Stomach (tissue), 9 donors: ENCODE measurements around the gene SPEF1. TPM values are rescaled to one million over a fixed set of nuclear protein-coding genes. Genes with fewer than 3 reads are reported as not detected.
A peak's percentile ranks its signal among the peaks of the same experiment; 100 is the strongest.

Experiments
- DNase-seq, 2 donors: peaks; one replicate each; pipeline versions ENCODE4 v3.0.0 to v3.0.0-alpha.2; 2013 to 2019
- H3K27ac ChIP-seq, 5 donors: fragments of 200-600 bp in 4 of 5; sonication (generic) in 4 of 5; one replicate each; pipeline ENCODE4 v1.5.1; 2013 to 2019; ENCODE audit warnings: mild to moderate bottlenecking in 1 of 5, moderate library complexity in 1 of 5
- H3K27me3 ChIP-seq, 3 donors: fragments of 200-600 bp; sonication (generic); one replicate each; pipeline ENCODE4 v1.5.1; 2017 to 2019; ENCODE audit warnings: mixed run types in 1 of 3
- H3K36me3 ChIP-seq, 4 donors: fragments of 200-600 bp; sonication (generic); 1 replicate in 3 of 4; 2 replicates in 1 of 4; pipeline ENCODE4 v1.5.1; 2016 to 2019
- H3K4me1 ChIP-seq, 4 donors: fragments of 200-600 bp; sonication (generic); one replicate each; pipeline ENCODE4 v1.5.1; 2016 to 2019
- H3K4me3 ChIP-seq, 4 donors: fragments of 200-600 bp; sonication (generic) in 3 of 4; one replicate each; pipeline ENCODE4 v1.5.1; 2016 to 2019; ENCODE audit warnings: mild to moderate bottlenecking in 1 of 4
- H3K9me3 ChIP-seq, 4 donors: fragments of 200-600 bp; sonication (generic); one replicate each; pipeline ENCODE4 v1.5.1; 2016 to 2019
- EP300 ChIP-seq: sonication (generic); formaldehyde crosslinking; IDR thresholded peaks from one replicate; pipeline ENCODE4 v1.6.1; 2017; ENCODE audit warnings: antibody characterized with exemption
- POLR2A ChIP-seq, 4 donors: fragments of 450-650 bp; IDR thresholded peaks; one replicate each; pipeline ENCODE4 v1.6.1; 2016; ENCODE audit warnings: antibody characterized with exemption in 4 of 4, control low read depth in 2 of 4, mild to moderate bottlenecking in 1 of 4, moderate library complexity in 1 of 4
- POLR2AphosphoS5 ChIP-seq, 3 donors: sonication (generic); formaldehyde crosslinking; IDR thresholded peaks; one replicate each; pipeline ENCODE4 v1.6.1; 2016; ENCODE audit warnings: antibody characterized with exemption in 3 of 3
- WGBS, 5 donors: extraction: QIAGEN DNeasy Blood & Tissue Kit in 3 of 5; methylation state at CpG; one replicate each; pipeline versions ENCODE4 v1.1.5 to v1.1.7; 2013 to 2018; 5-methylcytosine and 5-hydroxymethylcytosine counted together
- intact Hi-C: fragments of 100-400 bp; cut with DNase I; formaldehyde crosslinking; loops from one replicate; pipeline ENCODE4 v1.15.1; 2023; ENCODE audit warnings: low total_unique reads
- polyA plus RNA-seq, 3 donors: library from polyadenylated mRNA; stranded (reverse); fragments of 200-250 nt; gene quantifications; one replicate each; pipeline ENCODE4 v1.2.3, GENCODE V29; 2013
- total RNA-seq, 5 donors: library from RNA; depleted of rRNA; stranded (reverse); fragments of >200 nt; gene quantifications; one replicate each; pipeline versions ENCODE4 v1.1.0 to v1.2.3, GENCODE V29; 2014 to 2016
- TF ChIP-seq, protein P1 (sequence below), 7 experiments: fragments of 450-650 bp in 4 of 7; fragments of 200-600 bp in 3 of 7; sonication (generic) in 3 of 7; IDR thresholded peaks; one replicate each; pipeline ENCODE4 v1.5.1; 2016 to 2019; ENCODE audit warnings: antibody characterized with exemption in 7 of 7, control low read depth in 2 of 7, mild to moderate bottlenecking in 1 of 7
- donor health status: healthy with polysubstance abuse.
- donor health status: Bipolar disorder and iron deficiency.
- donor health status: healthy.

Gene SPEF1
- total and polyA plus RNA-seq, 8 donors = 0.18 to 0.19 TPM; not detected in 6

DNA sequence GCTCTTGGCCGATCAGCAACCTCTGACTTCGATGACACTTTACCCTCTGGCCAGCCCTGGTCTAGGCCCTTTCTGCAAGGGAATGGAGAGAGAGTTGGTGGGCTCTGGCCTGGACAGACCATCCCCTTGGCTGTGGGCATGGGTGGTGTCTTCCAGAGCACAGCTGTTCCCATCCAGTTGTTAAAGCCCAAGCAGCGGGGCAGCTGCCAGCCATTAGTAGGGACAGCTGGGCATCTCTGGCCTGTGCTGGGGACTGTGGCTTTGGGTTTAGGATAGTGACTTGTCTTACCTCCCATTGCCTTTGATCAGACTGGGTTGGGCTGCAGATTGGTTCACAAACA lies 17.6 kb upstream of the SPEF1 start:
- Histone ChIP-seq H3K4me3 (peak overlapping the region in 2 of 4 donors; percentile 65 to 89), H3K4me1 (peaks cover 36 to 76% (median 57%) of the 10 kb centered on the region in 4 donors), H3K9me3 (no peaks in the 10 kb centered on the region), H3K36me3 (peaks cover 36 to 54% (median 49%) of the 10 kb centered on the region in 4 donors), H3K27ac (peak overlapping the region in 4 of 5 donors; percentile 95 to 99 (median 96)), H3K27me3 (no peaks in the 10 kb centered on the region)
- 89 to 95% (median 93%) methylated on average over 2 to 3 of the region's 3 CpGs for WGBS, 5 donors
- TF ChIP-seq POLR2A (IDR thresholded peaks at IDR 0.05) = no peak
- no peak for TF ChIP-seq EP300
- TF ChIP-seq POLR2AphosphoS5 (IDR thresholded peaks at IDR 0.05) = no peak
- TF ChIP-seq, protein P1, sequence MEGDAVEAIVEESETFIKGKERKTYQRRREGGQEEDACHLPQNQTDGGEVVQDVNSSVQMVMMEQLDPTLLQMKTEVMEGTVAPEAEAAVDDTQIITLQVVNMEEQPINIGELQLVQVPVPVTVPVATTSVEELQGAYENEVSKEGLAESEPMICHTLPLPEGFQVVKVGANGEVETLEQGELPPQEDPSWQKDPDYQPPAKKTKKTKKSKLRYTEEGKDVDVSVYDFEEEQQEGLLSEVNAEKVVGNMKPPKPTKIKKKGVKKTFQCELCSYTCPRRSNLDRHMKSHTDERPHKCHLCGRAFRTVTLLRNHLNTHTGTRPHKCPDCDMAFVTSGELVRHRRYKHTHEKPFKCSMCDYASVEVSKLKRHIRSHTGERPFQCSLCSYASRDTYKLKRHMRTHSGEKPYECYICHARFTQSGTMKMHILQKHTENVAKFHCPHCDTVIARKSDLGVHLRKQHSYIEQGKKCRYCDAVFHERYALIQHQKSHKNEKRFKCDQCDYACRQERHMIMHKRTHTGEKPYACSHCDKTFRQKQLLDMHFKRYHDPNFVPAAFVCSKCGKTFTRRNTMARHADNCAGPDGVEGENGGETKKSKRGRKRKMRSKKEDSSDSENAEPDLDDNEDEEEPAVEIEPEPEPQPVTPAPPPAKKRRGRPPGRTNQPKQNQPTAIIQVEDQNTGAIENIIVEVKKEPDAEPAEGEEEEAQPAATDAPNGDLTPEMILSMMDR (IDR thresholded peaks at IDR 0.05) = no peak
- no peak for DNase-seq
- intact Hi-C loops = no loop called here

DNA sequence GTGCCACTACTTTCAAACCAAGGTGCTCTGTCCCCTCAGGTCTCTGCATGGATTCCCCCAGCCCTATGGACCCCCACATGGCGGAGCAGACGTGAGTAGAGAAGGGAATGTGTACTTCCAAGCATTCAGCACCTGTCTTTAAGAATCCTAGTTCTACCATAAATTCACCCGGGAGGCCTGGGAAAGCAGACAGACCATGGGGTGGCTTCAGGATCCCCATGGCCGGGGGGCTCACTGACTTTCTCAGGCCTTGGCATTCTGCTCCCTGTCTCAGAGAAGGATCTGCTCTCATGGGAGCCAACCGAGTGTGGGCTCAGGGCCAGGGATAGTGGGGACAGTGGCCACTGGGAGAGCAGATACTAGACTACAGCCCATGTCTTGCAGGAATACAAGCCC lies 17.1 kb upstream of the SPEF1 start:
- no peaks in the 10 kb centered on the region for H3K9me3 ChIP-seq
- 76 to 81% (median 77%) methylated on average over 5 of the region's 5 CpGs for WGBS, 5 donors
- H3K27ac ChIP-seq = peak overlapping the region in 4 of 5 donors; percentile 95 to 99 (median 96)
- TF ChIP-seq EP300 (no peak), POLR2A (IDR thresholded peaks at IDR 0.05) (no peak), POLR2AphosphoS5 (IDR thresholded peaks at IDR 0.05) (no peak)
- TF ChIP-seq, protein P1 (IDR thresholded peaks at IDR 0.05) = no peak
- peak in 1 of 2 donors; percentile 21 for DNase-seq
- no peaks in the 10 kb centered on the region for H3K27me3 ChIP-seq
- H3K36me3 ChIP-seq = peaks cover 31 to 49% (median 44%) of the 10 kb centered on the region in 4 donors
- intact Hi-C loops = no loop called here
- H3K4me3 ChIP-seq = peak overlapping the region in 2 of 4 donors; percentile 65 to 89
- peaks cover 36 to 76% (median 57%) of the 10 kb centered on the region in 4 donors for H3K4me1 ChIP-seq

DNA sequence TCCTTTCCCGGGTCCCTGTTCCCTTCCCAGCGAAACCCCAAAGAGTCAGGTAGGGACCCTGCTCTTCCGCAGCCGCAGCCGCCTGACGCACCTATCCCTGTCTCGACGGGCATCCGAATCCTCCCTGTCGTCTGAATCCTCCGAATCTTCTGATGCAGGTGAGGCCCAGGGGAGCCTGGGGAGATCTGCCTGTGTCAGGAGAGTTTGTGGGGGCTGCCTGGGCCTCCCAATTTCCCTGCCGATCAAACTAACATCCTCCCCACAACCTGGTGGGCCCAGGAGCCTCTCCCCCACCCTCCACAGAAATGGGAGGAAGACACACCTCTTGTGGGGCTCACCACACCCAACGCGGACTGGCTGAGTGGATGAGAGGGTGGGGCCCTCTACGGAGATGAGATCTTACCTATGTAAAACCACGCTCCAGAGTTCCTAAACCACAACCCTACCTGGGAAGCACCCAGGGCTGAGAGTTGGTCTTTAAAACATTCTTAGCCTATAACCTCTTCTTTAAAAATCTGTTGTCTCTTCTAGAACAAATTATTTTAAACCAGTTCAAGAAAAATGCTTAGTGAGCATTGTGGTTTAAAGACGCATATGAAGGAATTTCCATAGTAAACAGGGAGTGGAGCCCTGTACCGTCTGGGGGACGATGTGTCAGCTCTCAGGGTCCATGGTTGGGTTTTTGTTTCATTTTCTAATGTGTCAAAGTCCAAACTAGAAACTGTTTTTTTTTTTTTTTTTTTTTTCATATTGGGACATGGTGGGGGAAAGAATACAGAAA lies 16.5 kb upstream of the SPEF1 start:
- H3K36me3 ChIP-seq = peaks cover 25 to 43% (median 38%) of the 10 kb centered on the region in 4 donors
- intact Hi-C loops = no loop called here
- no peaks in the 10 kb centered on the region for H3K9me3 ChIP-seq
- TF ChIP-seq, protein P1 (IDR thresholded peaks at IDR 0.05) = no peak
- no peak for TF ChIP-seq POLR2A (IDR thresholded peaks at IDR 0.05)
- no peak for TF ChIP-seq POLR2AphosphoS5 (IDR thresholded peaks at IDR 0.05)
- no peak for TF ChIP-seq EP300
- peaks cover 36 to 75% (median 54%) of the 10 kb centered on the region in 4 donors for H3K4me1 ChIP-seq
- H3K27ac ChIP-seq = peak overlapping the region; percentile 10 to 99 (median 95)
- 55 to 68% (median 59%) methylated on average over 19 of the region's 19 CpGs for WGBS, 5 donors
- peak in 1 of 2 donors; percentile 75 for DNase-seq
- H3K27me3 ChIP-seq = no peaks in the 10 kb centered on the region
- H3K4me3 ChIP-seq = peak overlapping the region; percentile 63 to 89 (median 70)

DNA sequence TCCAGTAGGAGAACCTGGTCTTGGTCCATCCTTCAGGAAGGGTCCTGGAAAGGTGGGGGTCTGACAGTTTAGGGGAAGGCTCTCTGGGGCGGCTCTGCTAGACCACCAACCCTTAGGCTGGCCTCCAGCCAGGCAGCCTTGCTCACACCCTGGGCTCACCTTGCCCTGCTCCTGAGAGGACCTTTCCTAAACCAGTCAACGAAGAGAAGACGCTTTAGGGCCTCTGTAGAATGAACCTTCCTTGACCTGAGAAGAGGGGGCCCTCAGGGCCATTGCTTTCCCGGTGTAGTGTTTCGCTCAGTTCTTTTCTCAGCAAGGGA lies 15.9 kb upstream of the SPEF1 start:
- WGBS, 5 donors = 50 to 81% (median 74%) methylated on average over 5 of the region's 5 CpGs
- intact Hi-C loops = no loop called here
- Histone ChIP-seq H3K4me3 (peak overlapping the region; percentile 63 to 89 (median 70)), H3K9me3 (no peaks in the 10 kb centered on the region), H3K36me3 (peaks cover 20 to 37% (median 32%) of the 10 kb centered on the region in 4 donors), H3K27ac (peak overlapping the region; percentile 10 to 99 (median 95)), H3K27me3 (no peaks in the 10 kb centered on the region), H3K4me1 (peaks cover 36 to 69% (median 54%) of the 10 kb centered on the region in 4 donors)
- TF ChIP-seq POLR2AphosphoS5 (IDR thresholded peaks at IDR 0.05) = no peak
- TF ChIP-seq, protein P1 (IDR thresholded peaks at IDR 0.05) = no peak
- no peak for TF ChIP-seq POLR2A (IDR thresholded peaks at IDR 0.05)
- no peak for TF ChIP-seq EP300
- DNase-seq = peak in 1 of 2 donors; percentile 21
